K562 (cell line): ENCODE data around the gene BCO2. TPM values are rescaled to one million over a fixed set of nuclear protein-coding genes. Genes with fewer than 3 reads are reported as not detected.
A peak's percentile ranks its signal among the peaks of the same experiment; 100 is the strongest.

ENCODE experiments used
- BCOR ChIP-seq: fragments of 450-650 bp; IDR thresholded peaks from 2 replicates; pipeline ENCODE4 v1.6.1; 2016
- BRD9 ChIP-seq: fragments of 450-650 bp; IDR thresholded peaks from 2 replicates; pipeline ENCODE4 v1.6.1; 2018; ENCODE audit warnings: low read depth; ENCODE audit not compliant: partially characterized antibody
- CBFA2T2 ChIP-seq: fragments of 450-650 bp; conservative IDR thresholded peaks from 2 replicates; pipeline ENCODE4 v1.6.1; 2017; ENCODE audit warnings: mild to moderate bottlenecking
- CBX5 ChIP-seq: IDR thresholded peaks from 2 replicates; pipeline ENCODE4 v1.6.1; 2014; ENCODE audit warnings: low read depth, borderline replicate concordance
- ELF1 ChIP-seq: fragments of 200-800 bp; sonication (Bioruptor generic); IDR thresholded peaks from 2 replicates; pipeline ENCODE4 v1.6.1; 2016; ENCODE audit warnings: missing genetic modification characterization, missing compliant biosample characterization
- HCFC1 ChIP-seq: IDR thresholded peaks from 2 replicates; pipeline ENCODE4 v1.6.1; 2012; ENCODE audit warnings: low read depth, low read length, improper control_type of control experiment
- HOXB6 ChIP-seq: fragments of 250-450 bp; sonication (Bioruptor Pico); IDR thresholded peaks from 2 replicates; pipeline ENCODE4 v1.5.1; 2022; ENCODE audit warnings: mild to moderate bottlenecking, borderline replicate concordance
- JUND ChIP-seq, 2 experiments: IDR thresholded peaks; 2 replicates in 1 of 2; 3 replicates in 1 of 2; pipeline ENCODE4 v1.6.1; 2011; ENCODE audit warnings: borderline replicate concordance in 2 of 2, low read depth in 2 of 2, low read length in 2 of 2, improper control_type of control experiment in 1 of 2, missing biosample characterization in 1 of 2, missing genetic modification characterization in 1 of 2, missing genetic modification reagents in 1 of 2
- KHSRP ChIP-seq: fragments of 450-650 bp; IDR thresholded peaks from 2 replicates; pipeline ENCODE4 v1.6.1; 2017
- POLR2AphosphoS2 ChIP-seq: IDR thresholded peaks from 2 replicates; pipeline ENCODE4 v1.6.1; 2012; ENCODE audit warnings: low read length, improper control_type of control experiment
- POU5F1 ChIP-seq: fragments of 150-350 bp; IDR thresholded peaks from 2 replicates; pipeline ENCODE4 v1.6.1; 2014; ENCODE audit warnings: borderline replicate concordance, low read length, low read depth, mild to moderate bottlenecking; ENCODE audit not compliant: partially characterized antibody
- PTBP1 ChIP-seq: fragments of 200-400 bp; formaldehyde crosslinking; IDR thresholded peaks from 2 replicates; pipeline ENCODE4 v1.6.1; 2017; ENCODE audit warnings: low read depth, low read length
- RBBP5 ChIP-seq: fragments of 200-600 bp; sonication (generic); IDR thresholded peaks from 2 replicates; pipeline ENCODE4 v1.6.1; 2012; ENCODE audit warnings: borderline replicate concordance, mild to moderate bottlenecking, low read length, control low read depth, inconsistent platforms; ENCODE audit not compliant: insufficient read depth, poor library complexity, severe bottlenecking
- SIN3A ChIP-seq, 2 experiments: fragments of 150-350 bp in 1 of 2; IDR thresholded peaks; 2 replicates each; pipeline ENCODE4 v1.6.1; 2011 to 2016; ENCODE audit warnings: borderline replicate concordance in 2 of 2, low read depth in 2 of 2, low read length in 2 of 2, mild to moderate bottlenecking in 2 of 2, moderate library complexity in 2 of 2; ENCODE audit not compliant: control insufficient read depth in 1 of 2
- SRSF1 ChIP-seq: fragments of 200-400 bp; formaldehyde crosslinking; IDR thresholded peaks from 2 replicates; pipeline ENCODE4 v1.6.1; 2017; ENCODE audit warnings: mild to moderate bottlenecking, low read depth, low read length, moderate library complexity
- U2AF1 ChIP-seq: fragments of 200-400 bp; formaldehyde crosslinking; optimal IDR thresholded peaks from 2 replicates; pipeline ENCODE3; 2017; ENCODE audit warnings: mild to moderate bottlenecking, low read depth, low read length, moderate library complexity
- ZBTB8A ChIP-seq: fragments of 450-650 bp; IDR thresholded peaks from 2 replicates; pipeline ENCODE4 v1.6.1; 2018; ENCODE audit warnings: mild to moderate bottlenecking, moderate library complexity; ENCODE audit not compliant: partially characterized antibody
- ZFP36 ChIP-seq: fragments of 150-350 bp; IDR thresholded peaks from 2 replicates; pipeline ENCODE4 v1.6.1; 2018; ENCODE audit warnings: low read length, low read depth; ENCODE audit not compliant: partially characterized antibody
- ZNF436 ChIP-seq: fragments of 250-450, 450-650 bp; sonication (Bioruptor Pico); formaldehyde crosslinking; IDR thresholded peaks from 2 replicates; pipeline ENCODE4 v1.7.0; 2020; ENCODE audit warnings: mild to moderate bottlenecking
- ZNF780A ChIP-seq: fragments of 250-450 bp; sonication (Bioruptor Pico); IDR thresholded peaks from 2 replicates; pipeline ENCODE4 v1.5.0; 2021; ENCODE audit warnings: mild to moderate bottlenecking
- polyA plus RNA-seq, 8 experiments: library from polyadenylated mRNA; depleted of rRNA in 4 of 8; stranded (reverse) in 5 of 8; unstranded in 3 of 8; fragments of >200 nt; fragmentation: Nextera tagmentation in 2 of 8; fragmentation: Illumina TruSeq in 1 of 8; extraction: Ambion mirVana in 2 of 8; extraction: Trizol in 1 of 8; gene quantifications; 2 replicates each; pipeline versions ENCODE4 v1.2.1 to v1.2.3, GENCODE V29; 2011 to 2014; ENCODE audit warnings: inconsistent platforms in 1 of 8, missing spikeins in 1 of 8
- total RNA-seq, 7 experiments: library from RNA; depleted of rRNA in 6 of 7; stranded (reverse); fragments of >200 nt in 6 of 7; fragmentation: Illumina TruSeq in 2 of 7; extraction: Trizol in 2 of 7; gene quantifications; 2 replicates each; pipeline versions ENCODE4 v1.2.1 to v1.2.3, GENCODE V29; 2011 to 2021; ENCODE audit warnings: low replicate concordance in 1 of 7
- TF ChIP-seq, protein P1 (sequence below): fragments of 450-650 bp; IDR thresholded peaks from 2 replicates; pipeline ENCODE4 v1.7.1; 2018; ENCODE audit warnings: mild to moderate bottlenecking, low read depth; ENCODE audit not compliant: partially characterized antibody
- TF ChIP-seq, protein P2 (sequence below): sonication (generic); formaldehyde crosslinking; IDR thresholded peaks from 2 replicates; pipeline ENCODE4 v1.8.1; 2022; ENCODE audit warnings: missing genetic modification reagents
- TF ChIP-seq, protein P3 (sequence below): IDR thresholded peaks from 2 replicates; pipeline ENCODE4 v1.6.1; 2014; ENCODE audit warnings: antibody characterized with exemption

Gene BCO2
- total and polyA plus RNA-seq, 9 of the 15 experiments (the other 6 are each of a cell fraction or from before 2014, with no cell fraction given), result 0.21 to 1.0 (median 0.47) TPM; not detected in 1

GRCh38 chr11:112226062-112226830 is 50.9 kb downstream of the BCO2 start, which contains the start of gene PTS (continued):
- TF ChIP-seq JUND (IDR thresholded peaks at IDR 0.05; ENCODE audit: borderline replicate concordance, low read depth, low read length) (no peak), JUND (tag; IDR thresholded peaks at IDR 0.05; ENCODE audit: borderline replicate concordance, low read depth, low read length) (no peak), HOXB6 (CRISPR knock-in tag) (no peak), SIN3A (IDR thresholded peaks at IDR 0.05; ENCODE audit: borderline replicate concordance in 2 of 2, control insufficient read depth in 1 of 2, low read depth in 2 of 2, low read length in 2 of 2) (no peak), PTBP1 (no peak), CBX5 (no peak), ZNF436 (no peak), HCFC1 (peak; percentile 10; the same call in 1 of the 2 replicates), ZFP36 (peak; percentile 47), ZBTB8A (no peak), ELF1 (tag) (peak; percentile 70), BRD9 (no peak), BCOR (peak; percentile 61; the same call in 1 of the 2 replicates), POLR2AphosphoS2 (no peak; the same call in 1 of the 2 replicates), RBBP5 (peak; percentile 94), KHSRP (no peak), CBFA2T2 (no peak), ZNF780A (CRISPR knock-in tag) (no peak), SRSF1 (no peak), U2AF1 (no peak), POU5F1 (no peak)
- TF ChIP-seq, protein P1, sequence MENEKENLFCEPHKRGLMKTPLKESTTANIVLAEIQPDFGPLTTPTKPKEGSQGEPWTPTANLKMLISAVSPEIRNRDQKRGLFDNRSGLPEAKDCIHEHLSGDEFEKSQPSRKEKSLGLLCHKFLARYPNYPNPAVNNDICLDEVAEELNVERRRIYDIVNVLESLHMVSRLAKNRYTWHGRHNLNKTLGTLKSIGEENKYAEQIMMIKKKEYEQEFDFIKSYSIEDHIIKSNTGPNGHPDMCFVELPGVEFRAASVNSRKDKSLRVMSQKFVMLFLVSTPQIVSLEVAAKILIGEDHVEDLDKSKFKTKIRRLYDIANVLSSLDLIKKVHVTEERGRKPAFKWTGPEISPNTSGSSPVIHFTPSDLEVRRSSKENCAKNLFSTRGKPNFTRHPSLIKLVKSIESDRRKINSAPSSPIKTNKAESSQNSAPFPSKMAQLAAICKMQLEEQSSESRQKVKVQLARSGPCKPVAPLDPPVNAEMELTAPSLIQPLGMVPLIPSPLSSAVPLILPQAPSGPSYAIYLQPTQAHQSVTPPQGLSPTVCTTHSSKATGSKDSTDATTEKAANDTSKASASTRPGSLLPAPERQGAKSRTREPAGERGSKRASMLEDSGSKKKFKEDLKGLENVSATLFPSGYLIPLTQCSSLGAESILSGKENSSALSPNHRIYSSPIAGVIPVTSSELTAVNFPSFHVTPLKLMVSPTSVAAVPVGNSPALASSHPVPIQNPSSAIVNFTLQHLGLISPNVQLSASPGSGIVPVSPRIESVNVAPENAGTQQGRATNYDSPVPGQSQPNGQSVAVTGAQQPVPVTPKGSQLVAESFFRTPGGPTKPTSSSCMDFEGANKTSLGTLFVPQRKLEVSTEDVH, result peak; percentile 58
- TF ChIP-seq, protein P2, sequence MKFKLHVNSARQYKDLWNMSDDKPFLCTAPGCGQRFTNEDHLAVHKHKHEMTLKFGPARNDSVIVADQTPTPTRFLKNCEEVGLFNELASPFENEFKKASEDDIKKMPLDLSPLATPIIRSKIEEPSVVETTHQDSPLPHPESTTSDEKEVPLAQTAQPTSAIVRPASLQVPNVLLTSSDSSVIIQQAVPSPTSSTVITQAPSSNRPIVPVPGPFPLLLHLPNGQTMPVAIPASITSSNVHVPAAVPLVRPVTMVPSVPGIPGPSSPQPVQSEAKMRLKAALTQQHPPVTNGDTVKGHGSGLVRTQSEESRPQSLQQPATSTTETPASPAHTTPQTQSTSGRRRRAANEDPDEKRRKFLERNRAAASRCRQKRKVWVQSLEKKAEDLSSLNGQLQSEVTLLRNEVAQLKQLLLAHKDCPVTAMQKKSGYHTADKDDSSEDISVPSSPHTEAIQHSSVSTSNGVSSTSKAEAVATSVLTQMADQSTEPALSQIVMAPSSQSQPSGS (CRISPR knock-in tag), result no peak
- TF ChIP-seq, protein P3, sequence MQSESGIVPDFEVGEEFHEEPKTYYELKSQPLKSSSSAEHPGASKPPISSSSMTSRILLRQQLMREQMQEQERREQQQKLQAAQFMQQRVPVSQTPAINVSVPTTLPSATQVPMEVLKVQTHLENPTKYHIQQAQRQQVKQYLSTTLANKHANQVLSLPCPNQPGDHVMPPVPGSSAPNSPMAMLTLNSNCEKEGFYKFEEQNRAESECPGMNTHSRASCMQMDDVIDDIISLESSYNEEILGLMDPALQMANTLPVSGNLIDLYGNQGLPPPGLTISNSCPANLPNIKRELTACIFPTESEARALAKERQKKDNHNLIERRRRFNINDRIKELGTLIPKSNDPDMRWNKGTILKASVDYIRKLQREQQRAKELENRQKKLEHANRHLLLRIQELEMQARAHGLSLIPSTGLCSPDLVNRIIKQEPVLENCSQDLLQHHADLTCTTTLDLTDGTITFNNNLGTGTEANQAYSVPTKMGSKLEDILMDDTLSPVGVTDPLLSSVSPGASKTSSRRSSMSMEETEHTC, result no peak
